Dermis blood vessel endothelial cell (primary cell): ENCODE measurements around the gene ADAMTSL1. TPM values are rescaled to one million over a fixed set of nuclear protein-coding genes. Genes with fewer than 3 reads are reported as not detected.
"Not testable (repeated sequence)": the region's sequence is repeated elsewhere in the genome, so short reads cannot be mapped to it uniquely, and the experiment has no call there.

Source experiments
- DNase-seq: peaks from one replicate; pipeline ENCODE4 v3.0.0; 2010
- total RNA-seq: library from RNA; depleted of rRNA; stranded (reverse); fragments of >200 nt; gene quantifications from 2 replicates; pipeline ENCODE4 v1.2.3, GENCODE V29; 2014

ADAMTSL1 gene
- total RNA-seq, 1 donor from 2014 or later: 6.0 TPM

- no peak for DNase-seq
Measured at GRCh38 chr9:18874069-18874468, 400.1 kb downstream of the ADAMTSL1 start.

DNA sequence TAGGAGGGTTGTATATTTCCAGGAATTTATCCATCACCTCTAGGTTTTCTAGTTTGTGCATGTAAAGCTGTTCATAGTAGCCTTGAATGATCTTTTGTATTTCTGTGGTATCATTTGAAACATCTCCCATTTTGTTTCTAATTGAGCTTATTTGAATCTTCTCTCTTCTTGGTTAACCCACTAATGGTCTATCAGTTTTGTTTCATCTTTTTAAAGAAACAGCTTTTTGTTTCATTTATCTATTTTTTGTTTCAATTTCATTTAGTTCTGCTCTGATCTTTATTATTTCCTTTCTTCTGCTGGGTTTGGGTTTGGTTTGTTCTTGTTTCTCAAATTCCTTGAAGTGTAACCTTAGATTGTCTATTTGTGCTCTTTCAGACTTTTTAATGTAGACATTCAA is 401.0 kb downstream of the ADAMTSL1 start:
- not testable (repeated sequence) for DNase-seq

DNA sequence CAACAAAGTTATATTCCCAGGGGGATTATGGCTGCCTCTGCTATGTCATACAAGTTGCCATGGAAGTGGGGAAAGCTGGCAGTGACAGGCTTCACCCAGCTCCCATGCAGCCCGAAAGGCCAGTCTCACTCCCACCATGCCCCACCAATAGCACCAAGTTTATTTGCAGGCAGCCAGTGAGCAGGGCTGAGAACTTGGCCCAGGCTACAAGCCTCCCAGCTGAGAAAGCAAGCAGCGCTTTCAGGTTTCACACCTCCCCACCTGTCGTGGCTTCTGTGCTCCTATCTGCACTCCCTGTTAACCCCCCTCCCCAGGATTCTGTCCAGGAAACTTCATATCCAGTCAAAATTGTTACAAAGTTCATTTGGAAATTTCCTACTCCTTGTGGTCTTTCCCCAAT is 404.0 kb downstream of the ADAMTSL1 start:
- DNase-seq: no peak

- DNase-seq: no peak
Measured at GRCh38 chr9:18881758-18882157, 407.8 kb downstream of the ADAMTSL1 start.

DNA sequence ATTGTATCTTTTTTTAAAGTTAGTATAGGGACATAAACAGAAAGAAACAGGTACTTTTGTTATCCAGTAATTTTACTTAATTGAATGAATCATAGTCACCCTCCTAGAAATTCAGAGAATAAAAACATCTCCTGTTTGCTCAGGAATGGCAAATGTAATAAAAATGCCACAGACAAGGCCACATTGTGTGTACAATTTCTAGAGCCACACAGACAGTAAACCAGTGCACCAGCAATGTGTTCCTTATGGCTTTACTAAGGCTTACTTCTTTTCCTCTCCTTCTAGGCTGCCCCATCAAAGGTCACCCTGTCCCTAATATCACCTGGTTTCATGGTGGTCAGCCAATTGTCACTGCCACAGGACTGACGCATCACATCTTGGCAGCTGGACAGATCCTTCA is 413.6 kb downstream of the ADAMTSL1 start:
- no peak for DNase-seq

DNA sequence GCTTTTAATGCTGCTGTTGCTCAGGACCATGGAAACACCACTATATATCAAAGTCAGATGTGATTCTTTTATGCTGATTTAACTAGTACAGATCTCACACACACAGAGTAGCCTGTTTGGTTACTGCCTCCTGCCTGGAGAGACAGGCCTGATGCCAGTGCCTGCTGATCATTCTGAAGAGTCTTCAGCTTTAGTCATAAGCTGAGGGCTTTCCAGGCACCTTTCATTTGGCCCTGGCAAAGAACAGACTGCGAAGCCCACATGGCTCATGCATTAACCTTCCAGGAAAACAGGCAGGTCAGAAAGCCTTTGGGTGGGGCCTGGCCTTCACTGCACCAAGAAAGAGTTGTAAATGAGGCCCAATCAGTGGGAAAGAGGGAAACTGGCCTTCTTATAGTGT is 414.3 kb downstream of the ADAMTSL1 start:
- no peak for DNase-seq

- no peak for DNase-seq
Measured at GRCh38 chr9:18889550-18889949, 415.6 kb downstream of the ADAMTSL1 start.

DNA sequence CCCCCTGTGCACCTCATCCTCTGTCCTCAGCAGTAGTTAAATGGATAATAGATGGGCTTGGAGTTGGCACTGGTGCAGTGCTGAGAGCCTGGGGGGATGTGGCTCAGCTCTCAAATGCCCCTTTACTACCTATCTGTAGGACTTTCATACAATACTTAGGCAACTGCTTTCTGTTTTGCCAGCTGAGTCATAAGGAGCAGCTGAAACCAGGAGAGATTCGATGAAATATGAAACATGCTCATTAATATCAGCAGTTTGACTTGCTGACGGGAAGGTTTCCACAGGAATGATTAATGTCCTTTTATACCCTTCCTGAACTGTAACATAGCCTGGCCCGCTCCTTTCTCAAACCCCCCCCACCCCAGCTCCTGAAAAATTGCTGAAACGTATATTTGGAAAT is 416.4 kb downstream of the ADAMTSL1 start:
- DNase-seq: no peak

DNA sequence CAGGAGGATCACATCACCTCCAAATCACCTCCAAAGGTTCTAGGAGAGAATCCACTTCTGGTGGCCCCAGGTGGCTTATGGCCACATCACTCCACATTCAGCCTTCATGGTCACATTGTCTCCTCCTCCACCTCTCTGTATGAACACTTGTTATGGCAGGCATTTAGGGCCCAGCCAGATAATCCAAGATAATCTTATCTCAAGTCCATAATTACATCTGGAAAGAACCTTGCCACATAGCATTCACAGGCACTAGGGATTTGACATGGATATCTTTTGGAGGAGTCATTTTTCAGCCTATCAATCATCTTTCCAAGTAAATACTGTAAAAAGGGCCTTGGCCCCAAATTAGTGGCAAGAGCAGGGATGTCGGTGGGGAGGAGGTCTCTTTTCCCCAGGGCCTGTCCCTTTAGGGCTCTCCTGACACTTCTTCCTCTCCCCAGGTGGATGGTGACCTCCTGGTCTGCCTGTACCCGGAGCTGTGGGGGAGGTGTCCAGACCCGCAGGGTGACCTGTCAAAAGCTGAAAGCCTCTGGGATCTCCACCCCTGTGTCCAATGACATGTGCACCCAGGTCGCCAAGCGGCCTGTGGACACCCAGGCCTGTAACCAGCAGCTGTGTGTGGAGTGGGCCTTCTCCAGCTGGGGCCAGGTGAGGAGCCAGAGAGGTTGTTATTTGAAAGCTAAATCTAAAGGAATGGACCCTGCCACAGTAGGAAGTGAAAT is 418.2 kb downstream of the ADAMTSL1 start:
- DNase-seq: no peak

- no peak for DNase-seq
Measured at GRCh38 chr9:18893046-18893445, 419.1 kb downstream of the ADAMTSL1 start.

DNA sequence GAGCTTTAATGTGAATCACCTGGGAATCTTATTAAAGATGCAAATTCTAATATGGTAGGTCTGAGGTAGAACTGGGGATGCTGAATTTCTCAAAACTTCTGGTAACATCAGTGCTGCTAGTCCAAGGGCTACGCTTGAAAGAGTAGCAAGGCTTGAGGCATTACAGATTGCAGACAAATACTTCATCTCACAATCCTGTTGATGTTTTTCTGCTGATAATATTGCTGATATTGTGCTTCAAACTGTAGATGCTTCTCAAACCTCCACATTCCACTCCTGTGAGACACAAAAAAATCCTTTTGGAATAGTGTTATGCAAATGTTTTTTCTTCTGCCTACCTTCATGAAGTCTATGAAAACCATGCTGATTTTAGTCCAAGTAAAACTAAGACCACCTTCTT is 419.5 kb downstream of the ADAMTSL1 start:
- DNase-seq: no peak

GRCh38 chr9:18896004-18896403 is 422.1 kb downstream of the ADAMTSL1 start:
- DNase-seq: no peak

GRCh38 chr9:18896531-18897179 is 422.7 kb downstream of the ADAMTSL1 start:
- no peak for DNase-seq

GRCh38 chr9:18903450-18903849 is 429.5 kb downstream of the ADAMTSL1 start:
- no peak for DNase-seq

- peak; percentile 28 for DNase-seq
Measured at GRCh38 chr9:18905028-18905882, 431.3 kb downstream of the ADAMTSL1 start.

GRCh38 chr9:18905883-18906629 is 432.1 kb downstream of the ADAMTSL1 start:
- no peak for DNase-seq

- peak; percentile 40 for DNase-seq
Measured at GRCh38 chr9:18906656-18907395, 432.9 kb downstream of the ADAMTSL1 start.

DNA sequence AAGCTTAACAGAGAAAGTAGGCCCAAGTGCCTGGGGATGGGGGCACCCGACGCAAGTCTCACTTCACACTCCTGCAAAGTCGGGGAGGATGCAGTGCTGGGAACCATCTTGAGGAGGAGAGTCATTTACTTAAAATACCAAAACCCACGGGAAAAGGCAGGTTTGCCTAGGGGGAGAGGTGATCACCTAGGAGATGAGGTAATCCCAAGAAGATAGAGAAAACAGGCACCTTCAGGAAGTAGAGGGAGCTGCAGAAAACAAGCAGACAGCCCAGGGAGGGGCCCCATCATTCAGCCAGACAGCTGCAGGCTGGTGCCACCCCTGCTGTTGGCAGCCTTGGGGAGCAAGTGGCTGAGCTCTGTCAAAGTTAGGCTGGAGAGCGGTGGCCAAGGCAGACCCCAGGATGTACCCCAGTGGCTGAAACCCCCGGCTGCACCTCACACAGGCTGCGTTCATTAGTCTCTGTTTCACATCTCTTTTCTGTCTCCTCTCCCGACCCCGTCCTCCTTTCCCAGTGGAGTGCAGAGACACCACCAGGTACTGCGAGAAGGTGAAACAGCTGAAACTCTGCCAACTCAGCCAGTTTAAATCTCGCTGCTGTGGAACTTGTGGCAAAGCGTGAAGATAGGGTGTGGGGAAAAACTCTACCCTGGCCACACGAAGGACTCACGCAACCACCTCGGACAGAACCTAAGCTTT is 434.1 kb downstream of the ADAMTSL1 start:
- DNase-seq: no peak

- DNase-seq: no peak
Measured at GRCh38 chr9:18909140-18910018, 435.4 kb downstream of the ADAMTSL1 start.

DNA sequence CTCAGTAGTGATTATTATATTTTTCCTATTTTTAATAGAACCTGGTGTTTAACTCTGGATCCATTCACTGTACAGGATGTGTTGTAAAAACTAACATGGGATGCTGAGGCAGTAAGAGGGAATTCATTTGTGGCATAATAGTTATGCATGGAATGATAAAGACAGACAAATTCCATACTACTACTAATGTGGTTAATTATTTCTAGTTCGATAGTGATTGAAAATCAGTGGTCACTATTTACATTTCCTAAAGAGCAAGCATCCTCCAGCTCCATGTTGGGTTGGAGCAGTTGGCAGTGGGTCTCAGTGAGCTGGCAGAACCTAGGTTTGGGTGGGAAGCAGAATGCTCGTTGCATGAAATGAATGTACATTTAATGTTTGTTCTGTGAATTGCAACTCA is 436.5 kb downstream of the ADAMTSL1 start:
- DNase-seq: no peak
